ENCODE data around the gene C15orf39.

C15orf39 gene

DNA sequence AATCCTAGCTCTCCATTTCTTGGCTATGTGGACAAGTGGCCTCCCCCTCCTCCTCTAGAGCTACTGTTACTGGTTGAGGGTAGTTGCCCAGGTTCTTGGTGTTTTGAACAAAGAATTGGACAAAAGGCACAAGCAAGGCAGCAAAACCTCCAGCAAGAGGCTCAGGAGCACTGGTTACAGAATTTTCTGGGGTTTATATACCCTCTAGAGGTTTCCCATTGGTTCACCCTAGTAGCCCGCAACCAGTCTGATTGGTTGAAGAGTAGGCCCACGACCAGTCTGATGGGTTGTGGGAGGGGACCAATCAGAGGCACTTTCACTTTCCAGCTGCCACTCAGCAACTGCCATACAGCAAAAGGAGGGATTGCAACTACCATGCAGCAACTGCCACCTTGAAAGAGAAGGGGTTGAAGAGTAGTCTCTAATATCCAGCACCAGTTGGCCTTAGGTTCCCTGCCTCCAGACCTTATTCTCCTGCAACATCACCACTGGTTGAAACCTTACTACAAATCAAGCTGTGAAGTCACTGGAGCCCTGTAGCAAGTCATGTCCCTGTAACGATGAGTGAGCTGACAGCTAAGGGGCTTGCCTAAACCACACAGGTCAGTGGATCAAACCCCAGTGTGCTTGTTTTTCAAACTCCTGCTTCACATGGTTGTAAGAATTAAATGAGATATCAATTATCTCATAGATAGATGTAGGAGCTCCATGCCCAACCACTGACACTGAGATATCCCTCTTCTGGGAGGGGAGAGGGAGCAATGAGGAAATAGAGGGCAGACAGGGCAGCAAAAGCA, 2.9 kb upstream of the C15orf39 start:
- TF ChIP-seq POLR2A (IDR thresholded peaks at IDR 0.05; ENCODE audit: low read depth, low read length), result no peak
- DNase-seq (ENCODE audit: insufficient read length, low spot score) (peak; percentile 68), FAIRE-seq (no peak)

- no peak for DNase-seq (ENCODE audit: insufficient read length, low spot score)
- TF ChIP-seq POLR2A (IDR thresholded peaks at IDR 0.05; ENCODE audit: low read depth, low read length), result no peak
- no peak for FAIRE-seq
Measured at GRCh38 chr15:75199357-75199940, 2.2 kb upstream of the C15orf39 start.

GRCh38 chr15:75200391-75200764, 1.3 kb upstream of the C15orf39 start:
- TF ChIP-seq POLR2A (IDR thresholded peaks at IDR 0.05; ENCODE audit: low read depth, low read length), result no peak
- DNase-seq (ENCODE audit: insufficient read length, low spot score), result no peak
- FAIRE-seq, result no peak

GRCh38 chr15:75200765-75201615, 692 bp upstream of the C15orf39 start:
- FAIRE-seq (no peak), DNase-seq (ENCODE audit: insufficient read length, low spot score) (no peak)
- no peak for TF ChIP-seq POLR2A (IDR thresholded peaks at IDR 0.05; ENCODE audit: low read depth, low read length)

GRCh38 chr15:75202251-75203016, 752 bp downstream of the C15orf39 start:
- DNase-seq (ENCODE audit: insufficient read length, low spot score), result peak; percentile 81
- no peak for FAIRE-seq
- TF ChIP-seq POLR2A (IDR thresholded peaks at IDR 0.05; ENCODE audit: low read depth, low read length), result no peak

- DNase-seq (ENCODE audit: insufficient read length, low spot score), result no peak
- no peak for TF ChIP-seq POLR2A (IDR thresholded peaks at IDR 0.05; ENCODE audit: low read depth, low read length)
- no peak for FAIRE-seq
Measured at GRCh38 chr15:75203017-75203907, 1.6 kb downstream of the C15orf39 start.

GRCh38 chr15:75203908-75204263, 2.2 kb downstream of the C15orf39 start:
- no peak for TF ChIP-seq POLR2A (IDR thresholded peaks at IDR 0.05; ENCODE audit: low read depth, low read length)
- FAIRE-seq (no peak), DNase-seq (ENCODE audit: insufficient read length, low spot score) (no peak)

DNA sequence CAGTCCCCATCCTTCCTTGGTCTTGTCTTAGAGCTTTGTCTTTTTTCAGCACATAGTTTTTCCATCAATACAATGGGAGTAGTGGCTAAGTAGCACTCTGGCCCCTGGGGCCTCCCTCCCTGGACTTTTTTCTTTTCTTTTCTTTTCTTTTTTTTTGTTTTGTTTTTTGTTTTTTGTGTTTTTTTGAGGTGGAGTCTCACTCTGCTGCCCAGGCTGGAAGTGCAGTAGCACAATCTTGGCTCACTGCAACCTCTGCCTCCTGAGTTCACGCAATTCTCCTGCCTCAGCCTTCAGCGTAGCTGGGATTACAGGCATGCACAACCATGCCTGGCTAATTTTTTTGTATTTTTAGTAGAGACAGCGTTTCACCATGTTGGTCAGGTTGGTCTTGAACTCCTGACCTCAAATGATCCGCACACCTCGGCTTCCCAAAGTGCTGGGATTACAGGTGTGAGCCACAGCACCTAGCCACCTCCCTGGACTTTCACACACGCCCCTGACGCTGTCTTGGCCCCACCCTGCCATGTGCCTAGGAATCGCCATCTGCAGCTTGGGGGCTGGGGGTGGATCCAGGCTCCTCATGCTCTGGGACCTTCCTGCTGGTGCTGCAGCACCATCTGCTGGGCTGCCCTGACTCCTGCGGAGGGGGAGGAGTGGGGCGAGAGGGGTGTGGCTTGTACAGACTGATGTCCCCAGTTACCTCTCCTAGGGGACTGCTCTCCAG, 2.8 kb downstream of the C15orf39 start:
- no peak for TF ChIP-seq POLR2A (IDR thresholded peaks at IDR 0.05; ENCODE audit: low read depth, low read length)
- FAIRE-seq (no peak), DNase-seq (ENCODE audit: insufficient read length, low spot score) (peak; percentile 85)

DNA sequence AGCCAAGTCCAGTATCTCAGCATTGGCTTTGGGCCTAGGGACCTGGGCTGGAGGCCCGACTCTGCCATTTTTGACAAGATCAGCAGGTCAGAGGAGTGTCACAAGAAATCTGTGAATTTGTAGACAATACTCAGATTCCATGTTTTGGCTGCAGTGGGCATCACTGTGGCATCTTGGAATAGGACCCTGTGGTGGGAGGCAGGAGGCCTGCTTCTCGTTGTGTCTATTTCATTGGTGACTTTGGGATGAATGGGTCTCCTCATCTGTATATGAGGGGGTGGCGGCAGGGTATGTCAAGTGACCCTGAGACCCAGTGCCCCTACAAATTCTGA, 3.3 kb downstream of the C15orf39 start:
- FAIRE-seq (no peak), DNase-seq (ENCODE audit: insufficient read length, low spot score) (no peak)
- no peak for TF ChIP-seq POLR2A (IDR thresholded peaks at IDR 0.05; ENCODE audit: low read depth, low read length)

DNA sequence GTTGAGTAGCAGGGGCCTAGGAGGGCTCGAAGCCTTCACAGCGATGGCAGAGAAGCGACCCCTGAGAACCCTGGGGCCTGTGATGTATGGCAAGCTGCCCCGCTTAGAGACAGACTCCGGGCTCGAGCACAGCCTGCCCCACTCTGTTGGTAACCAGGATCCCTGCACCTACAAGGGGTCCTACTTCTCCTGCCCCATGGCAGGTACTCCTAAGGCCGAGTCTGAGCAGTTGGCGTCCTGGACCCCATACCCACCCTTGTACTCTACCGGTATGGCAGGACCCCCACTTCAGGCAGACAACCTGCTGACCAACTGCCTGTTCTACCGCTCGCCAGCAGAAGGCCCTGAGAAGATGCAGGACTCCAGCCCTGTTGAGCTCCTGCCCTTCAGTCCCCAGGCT, 4.3 kb downstream of the C15orf39 start:
- no peak for TF ChIP-seq POLR2A (IDR thresholded peaks at IDR 0.05; ENCODE audit: low read depth, low read length)
- DNase-seq (ENCODE audit: insufficient read length, low spot score) (no peak), FAIRE-seq (no peak)

DNA sequence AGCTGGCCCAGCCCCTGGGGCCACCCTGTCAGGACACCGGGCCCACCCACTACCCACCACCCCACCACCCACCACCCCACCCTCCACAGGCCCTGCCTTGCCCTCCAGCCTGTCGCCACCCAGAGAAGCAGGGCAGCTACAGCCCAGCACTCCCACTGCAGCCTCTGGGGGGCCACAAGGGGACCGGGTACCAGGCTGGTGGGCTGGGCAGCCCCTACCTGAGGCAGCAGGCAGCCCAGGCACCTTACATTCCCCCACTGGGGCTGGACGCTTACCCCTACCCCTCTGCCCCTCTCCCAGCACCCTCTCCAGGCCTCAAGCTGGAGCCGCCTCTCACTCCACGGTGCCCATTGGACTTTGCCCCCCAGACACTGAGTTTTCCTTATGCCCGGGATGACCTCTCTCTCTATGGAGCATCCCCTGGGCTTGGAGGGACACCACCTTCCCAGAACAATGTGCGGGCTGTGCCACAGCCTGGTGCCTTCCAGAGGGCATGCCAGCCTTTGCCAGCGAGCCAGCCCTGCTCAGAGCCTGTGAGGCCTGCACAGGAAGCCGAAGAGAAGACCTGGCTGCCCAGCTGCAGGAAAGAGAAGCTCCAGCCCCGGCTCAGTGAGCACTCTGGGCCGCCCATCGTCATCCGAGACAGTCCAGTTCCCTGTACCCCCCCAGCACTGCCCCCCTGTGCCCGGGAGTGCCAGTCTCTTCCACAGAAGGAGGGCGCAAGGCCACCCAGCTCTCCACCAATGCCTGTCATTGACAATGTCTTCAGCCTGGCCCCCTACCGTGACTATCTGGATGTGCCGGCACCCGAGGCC, 5.3 kb downstream of the C15orf39 start:
- TF ChIP-seq POLR2A (IDR thresholded peaks at IDR 0.05; ENCODE audit: low read depth, low read length), result no peak
- DNase-seq (ENCODE audit: insufficient read length, low spot score) (no peak), FAIRE-seq (no peak)
